Tibial nerve (tissue), 4 donors: ENCODE data around the gene SLC8A2.

ENCODE experiments used
- CTCF ChIP-seq, 5 experiments: fragments of 200-600 bp in 3 of 5; fragments of 450-650 bp in 2 of 5; sonication (generic) in 3 of 5; IDR thresholded peaks; one replicate each; pipeline ENCODE4 v1.5.1; 2016 to 2019; ENCODE audit warnings: antibody characterized with exemption in 5 of 5, mild to moderate bottlenecking in 3 of 5, moderate library complexity in 2 of 5
- EP300 ChIP-seq, 2 donors: sonication (generic); formaldehyde crosslinking; IDR thresholded peaks; one replicate each; pipeline ENCODE4 v1.6.1; 2017; ENCODE audit warnings: antibody characterized with exemption in 2 of 2, mild to moderate bottlenecking in 1 of 2
- POLR2A ChIP-seq, 2 donors: fragments of 450-650 bp; IDR thresholded peaks; one replicate each; pipeline ENCODE4 v1.6.1; 2017; ENCODE audit warnings: antibody characterized with exemption in 2 of 2, mild to moderate bottlenecking in 2 of 2, moderate library complexity in 2 of 2

GRCh38 chr19:47518854-47519253 lies 47.2 kb upstream of the SLC8A2 start:
- TF ChIP-seq CTCF (IDR thresholded peaks at IDR 0.05) = no peak
- no peak for TF ChIP-seq EP300 (IDR thresholded peaks at IDR 0.05)
- no peak for TF ChIP-seq POLR2A (IDR thresholded peaks at IDR 0.05)
